Superior temporal gyrus (tissue), 1 donor: ENCODE data around the gene ANKRD13D.

Experiments
- DNase-seq: peaks from one replicate; pipeline ENCODE4 v3.0.0-alpha.2; 2016; ENCODE audit errors: extremely low spot score

Gene ANKRD13D

GRCh38 chr11:67302571-67303131 is 13.5 kb downstream of the ANKRD13D start:
- DNase-seq, result no peak

- peak; percentile 59 for DNase-seq
Observed at GRCh38 chr11:67303132-67303834, 14.2 kb downstream of the ANKRD13D start, which contains the start of gene SSH3. TSS of gene SSH3 (plus strand) at chr11:67303530. CDS start at chr11:67303626, 96 bp downstream.

GRCh38 chr11:67303835-67304411 is 14.8 kb downstream of the ANKRD13D start:
- no peak for DNase-seq

GRCh38 chr11:67304511-67305113 is 15.5 kb downstream of the ANKRD13D start:
- no peak for DNase-seq

- no peak for DNase-seq
Observed at GRCh38 chr11:67306769-67307544, 17.9 kb downstream of the ANKRD13D start.

GRCh38 chr11:67307545-67308001 is 18.5 kb downstream of the ANKRD13D start:
- DNase-seq, result no peak

- DNase-seq, result no peak
Observed at GRCh38 chr11:67308031-67308866, 19.1 kb downstream of the ANKRD13D start.

- DNase-seq, result no peak
Observed at GRCh38 chr11:67309166-67309565, 20.1 kb downstream of the ANKRD13D start.

GRCh38 chr11:67309661-67310061 is 20.6 kb downstream of the ANKRD13D start:
- no peak for DNase-seq

GRCh38 chr11:67310246-67311050 is 21.3 kb downstream of the ANKRD13D start:
- no peak for DNase-seq

GRCh38 chr11:67311051-67311555 is 22.0 kb downstream of the ANKRD13D start:
- no peak for DNase-seq

- no peak for DNase-seq
Observed at GRCh38 chr11:67311556-67312082, 22.5 kb downstream of the ANKRD13D start.

- DNase-seq, result no peak
Observed at GRCh38 chr11:67312187-67313021, 23.3 kb downstream of the ANKRD13D start.

- no peak for DNase-seq
Observed at GRCh38 chr11:67313125-67313890, 24.2 kb downstream of the ANKRD13D start.

GRCh38 chr11:67314218-67314617 is 25.1 kb downstream of the ANKRD13D start:
- no peak for DNase-seq

GRCh38 chr11:67315325-67315909 is 26.3 kb downstream of the ANKRD13D start:
- DNase-seq, result no peak

- DNase-seq, result peak; percentile 76
Observed at GRCh38 chr11:67316882-67317204, 27.7 kb downstream of the ANKRD13D start.
